DMS 273 treated with DMSO at 0.1 percent for 48 hours (cell line): ENCODE measurements around the gene CBLB.
"Not testable (repeated sequence)": the region's sequence is repeated elsewhere in the genome, so short reads cannot be mapped to it uniquely, and the experiment has no call there.

Experiments
- DNase-seq: peaks from one replicate; lab custom pipeline; 2025; lab: John Stamatoyannopoulos, UW

CBLB gene

DNA sequence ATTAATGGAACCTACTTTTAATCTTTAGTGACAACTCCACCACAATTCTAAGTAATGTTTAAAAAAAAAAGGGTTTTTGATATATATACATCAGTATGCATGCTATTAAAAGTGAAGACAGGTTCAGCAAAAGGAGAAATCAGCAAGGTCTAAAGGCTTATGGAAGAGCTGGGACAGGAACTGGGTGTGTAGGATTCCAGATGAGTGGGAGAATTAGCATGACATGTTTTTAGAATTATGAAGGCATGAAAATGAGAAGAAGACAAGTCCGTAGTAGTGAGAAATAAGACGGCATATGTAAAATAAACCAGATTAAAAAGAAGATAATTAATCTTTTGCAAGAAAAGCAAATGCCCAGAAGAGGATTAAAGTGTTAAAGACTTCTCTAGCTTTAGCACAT is 52.0 kb downstream of the CBLB start:
- DNase-seq = no peak

DNA sequence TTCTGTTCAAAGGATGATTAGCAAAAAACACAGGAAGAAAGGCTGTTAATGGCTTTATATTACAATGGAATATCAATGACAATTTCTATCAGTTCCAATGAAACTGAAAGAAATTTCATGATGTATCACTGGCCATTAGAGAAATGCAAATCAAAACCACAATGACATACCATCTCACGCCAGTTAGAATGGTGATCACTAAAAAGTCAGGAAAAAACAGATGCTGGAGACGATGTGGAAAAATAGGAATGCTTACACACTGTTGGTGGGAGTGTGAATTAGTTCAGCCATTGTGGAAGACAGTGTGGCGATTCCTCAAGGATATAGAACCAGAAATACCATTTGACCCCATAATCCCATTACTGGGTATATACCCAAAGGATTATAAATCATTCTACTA is 53.5 kb downstream of the CBLB start:
- DNase-seq = not testable (repeated sequence)

DNA sequence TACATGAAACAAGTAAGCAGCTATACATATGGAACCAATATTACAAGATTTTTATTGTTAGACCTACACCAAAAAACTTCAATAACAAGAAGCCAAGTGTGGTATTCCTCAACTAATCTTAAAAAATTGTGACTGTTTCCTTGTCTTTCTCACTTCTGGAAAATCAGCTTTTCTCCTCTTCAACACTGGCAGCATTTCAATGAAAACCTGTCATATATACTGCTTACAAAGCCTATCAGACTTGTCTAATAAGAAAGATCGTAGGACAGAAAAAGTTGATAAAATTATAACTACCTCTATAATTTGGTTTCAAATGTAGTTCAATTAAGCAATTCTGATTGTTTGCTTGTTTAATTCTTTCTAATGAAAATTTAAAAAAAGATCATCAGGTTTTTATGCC is 55.1 kb downstream of the CBLB start:
- DNase-seq = no peak

DNA sequence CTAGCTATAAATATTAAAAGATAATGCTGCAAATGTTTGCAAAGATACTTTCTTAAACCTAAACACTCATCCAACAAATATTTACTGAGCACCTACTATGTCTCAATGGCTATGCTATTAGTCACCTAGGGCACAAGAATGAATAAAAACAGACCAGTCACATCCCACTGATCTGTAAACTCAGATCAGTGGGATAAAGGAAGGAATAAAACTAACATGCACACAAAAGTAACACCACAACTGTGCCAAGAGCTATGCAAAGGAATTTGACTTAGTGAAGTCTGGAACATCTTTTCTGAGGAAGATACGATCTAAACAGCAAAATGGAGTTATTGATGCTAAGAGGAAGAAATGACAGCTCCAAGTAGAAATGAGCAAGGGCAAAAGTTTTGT is 56.6 kb downstream of the CBLB start:
- DNase-seq = no peak

DNA sequence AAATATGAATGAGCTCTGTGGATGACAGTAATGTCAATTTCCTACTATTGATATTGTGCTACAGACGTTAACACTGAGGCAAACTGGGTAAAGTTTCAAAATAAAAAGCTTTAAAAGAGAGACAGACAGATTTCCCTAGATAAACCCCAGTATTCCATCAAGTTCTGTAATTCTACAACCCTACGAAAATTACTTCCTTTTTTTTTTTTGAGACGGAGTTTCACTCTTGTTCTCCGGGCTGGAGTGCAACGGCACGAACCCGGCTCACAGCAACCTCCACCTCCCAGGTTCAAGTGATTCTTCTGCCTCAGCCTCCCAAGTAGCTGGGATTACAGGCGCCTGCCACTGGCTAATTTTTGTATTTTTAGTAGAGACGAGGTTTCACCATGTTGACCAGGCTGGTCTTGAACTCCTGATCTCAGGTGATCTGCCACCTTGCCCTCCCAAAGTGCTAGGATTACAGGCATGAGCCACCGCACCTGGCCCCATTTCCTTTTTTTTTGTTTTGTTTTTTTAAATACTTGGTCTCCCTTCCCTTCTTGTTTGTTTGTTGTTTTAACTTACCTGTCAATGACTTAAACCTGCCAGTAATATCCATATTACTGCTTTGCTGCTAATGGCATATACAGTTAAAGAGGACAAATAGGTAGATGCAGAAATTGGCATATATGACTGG is 57.2 kb downstream of the CBLB start:
- no peak for DNase-seq

DNA sequence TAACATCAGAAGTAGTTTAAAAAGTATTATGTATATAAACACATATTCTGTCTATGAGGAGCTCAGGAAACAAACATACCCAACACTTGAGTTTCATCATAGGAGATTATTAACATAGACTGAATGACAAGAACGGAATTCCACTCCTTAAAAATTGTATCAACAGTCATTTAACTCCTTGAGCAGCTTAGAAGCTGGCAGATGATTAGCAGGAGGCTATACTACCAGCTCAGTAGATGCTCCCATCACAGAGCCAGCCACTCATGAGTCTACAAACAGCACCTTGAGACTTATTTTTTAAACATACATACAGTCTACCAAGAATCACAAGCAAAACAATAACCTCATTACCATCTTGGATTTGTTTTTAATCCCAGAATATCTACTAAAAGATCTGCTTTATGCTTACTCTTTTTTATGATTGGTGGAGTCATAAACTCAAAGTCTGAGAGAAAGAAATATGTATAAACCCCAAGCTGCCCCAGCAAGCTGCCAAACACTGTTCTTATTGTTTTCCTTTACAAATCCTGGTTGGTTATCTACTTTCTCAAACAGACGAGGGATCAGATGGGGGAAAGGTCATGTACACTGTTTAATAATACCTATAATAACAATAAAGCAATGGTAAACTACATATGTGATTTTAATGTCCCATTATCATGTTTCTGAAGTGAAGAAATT is 59.5 kb downstream of the CBLB start:
- no peak for DNase-seq

DNA sequence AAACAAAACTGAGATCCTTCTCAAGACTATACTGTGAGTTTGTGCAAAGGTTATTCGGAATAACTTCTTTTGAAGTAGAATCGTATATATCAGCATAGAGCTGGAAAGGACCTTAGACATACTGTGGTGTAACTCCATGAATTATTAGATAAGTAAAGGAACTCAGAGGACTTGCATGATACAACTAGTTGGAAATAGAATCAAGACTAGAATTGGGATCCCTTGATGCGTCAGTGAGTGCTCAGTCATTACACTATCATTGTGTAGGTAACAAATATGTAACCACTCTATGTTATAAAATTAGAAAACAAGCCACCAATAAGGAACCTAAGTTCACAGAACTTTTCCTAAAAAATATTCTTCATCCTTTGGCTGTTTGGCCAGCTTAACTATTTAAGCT is 61.1 kb downstream of the CBLB start:
- DNase-seq = no peak

DNA sequence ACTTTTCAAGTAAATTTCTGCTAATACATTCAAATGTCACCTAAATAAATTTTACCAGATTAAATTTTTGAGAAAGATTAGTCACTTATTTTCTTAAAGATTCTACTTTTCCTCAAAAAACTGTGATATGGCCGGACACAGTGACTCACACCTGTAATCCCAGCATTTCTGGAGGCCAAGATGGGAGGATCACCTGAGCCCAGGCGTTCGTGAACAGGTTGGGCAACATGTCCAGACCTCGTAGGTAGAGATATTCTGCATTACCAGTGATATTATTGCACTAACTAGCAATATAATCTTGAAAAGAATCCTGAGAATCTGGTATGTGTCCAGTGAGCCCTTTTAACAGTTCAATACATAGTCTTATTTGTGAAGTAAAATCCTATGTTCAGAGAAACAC is 61.7 kb downstream of the CBLB start:
- no peak for DNase-seq

DNA sequence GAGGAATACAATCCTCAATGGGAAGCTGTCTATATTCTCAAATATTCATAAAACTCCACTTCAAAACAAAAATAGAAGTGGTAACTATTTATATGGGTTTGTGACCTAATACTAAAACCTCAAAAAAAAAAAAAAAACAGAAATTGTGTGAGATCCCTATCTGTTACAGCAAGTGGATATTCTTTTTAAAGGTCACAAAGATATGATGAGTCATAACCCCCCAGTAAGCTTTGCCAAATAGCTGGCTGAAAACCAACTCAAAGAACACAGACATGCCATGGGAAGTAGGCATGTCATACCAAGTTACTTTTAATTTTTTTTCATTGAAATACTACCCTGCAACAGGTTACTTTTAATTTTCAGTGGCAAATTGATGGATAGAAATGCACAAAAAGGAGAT is 62.5 kb downstream of the CBLB start:
- DNase-seq = no peak

DNA sequence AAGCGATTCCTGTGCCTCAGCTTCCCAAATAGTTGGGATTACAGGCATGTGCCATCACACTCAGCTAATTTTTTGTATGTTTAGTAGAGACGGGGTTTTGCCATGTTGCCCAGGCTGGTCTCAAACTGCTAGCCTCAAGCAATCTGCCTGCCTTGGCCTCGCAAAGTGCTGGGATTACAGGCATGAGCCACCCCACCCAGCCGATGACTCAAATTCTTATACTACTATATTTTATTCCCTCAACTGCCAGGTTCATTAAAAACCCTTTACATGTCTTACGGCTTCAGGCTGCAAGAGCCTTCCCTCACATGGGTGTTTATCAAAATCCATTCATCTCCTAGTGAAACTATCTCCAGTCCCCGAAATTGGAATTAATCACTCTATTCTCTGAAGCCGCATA is 63.4 kb downstream of the CBLB start:
- DNase-seq = no peak

DNA sequence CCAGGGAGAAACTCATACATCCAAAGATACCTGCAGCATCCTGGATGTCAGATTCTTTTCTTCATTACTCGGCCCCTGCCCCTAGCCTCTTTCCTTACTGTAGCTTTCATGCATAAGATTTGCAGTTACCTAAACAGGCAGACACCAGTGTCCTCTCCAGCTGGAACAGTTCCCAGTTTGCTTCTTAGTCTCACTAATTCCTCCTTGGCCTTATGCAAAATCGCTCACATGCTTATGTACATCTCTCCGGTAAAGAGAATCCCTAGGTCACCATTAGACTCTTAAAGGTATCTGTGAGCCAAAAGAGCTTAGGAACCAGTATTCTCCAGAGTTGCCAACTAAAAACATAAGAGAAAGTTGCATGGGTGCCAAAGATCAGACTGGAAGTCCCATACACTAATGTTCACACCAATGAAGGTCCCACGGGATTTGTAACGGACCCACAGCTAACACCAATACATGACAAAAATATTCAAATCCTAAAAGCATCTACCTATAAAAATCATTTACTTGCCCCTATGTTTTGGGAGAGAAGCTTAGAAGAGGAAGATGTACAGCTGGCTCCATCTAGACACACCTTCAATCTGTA is 66.6 kb downstream of the CBLB start:
- no peak for DNase-seq

DNA sequence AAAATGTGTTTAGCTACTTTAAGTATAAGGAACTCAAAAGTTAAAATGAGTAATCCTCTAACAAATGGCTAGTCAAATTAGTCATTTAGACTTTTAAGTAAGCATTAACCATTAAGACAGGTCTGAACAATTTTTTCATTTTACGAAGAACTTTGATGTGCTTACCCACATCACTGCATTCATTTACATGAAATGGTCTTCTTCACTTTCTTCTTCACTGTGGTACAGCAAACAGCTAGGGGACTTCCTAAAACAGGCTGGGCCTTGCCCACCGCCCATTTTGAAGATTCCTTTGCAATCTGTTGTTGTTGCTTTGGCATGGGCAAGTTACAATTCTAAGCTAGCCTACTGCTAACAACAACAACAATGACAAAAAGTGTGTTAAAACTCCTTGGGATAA is 67.4 kb downstream of the CBLB start:
- no peak for DNase-seq

DNA sequence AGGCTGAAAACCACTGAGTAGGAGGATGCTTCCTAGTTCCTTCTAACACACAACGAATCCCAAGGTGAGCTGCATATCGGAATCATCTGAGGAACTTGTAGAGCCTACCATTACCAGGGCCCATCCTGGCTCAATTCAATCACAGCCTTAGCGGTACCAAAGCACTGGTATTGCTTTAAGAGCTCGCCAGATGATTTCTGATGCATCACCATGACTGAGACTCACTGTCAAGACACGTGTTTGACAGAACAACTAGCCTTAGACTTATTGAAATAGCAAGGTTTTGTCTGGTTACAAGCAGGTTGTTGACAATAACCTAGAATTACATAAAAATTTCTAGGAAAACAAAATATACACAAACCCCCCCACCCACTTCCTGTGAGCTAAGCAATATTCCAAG is 68.5 kb downstream of the CBLB start:
- DNase-seq = no peak

DNA sequence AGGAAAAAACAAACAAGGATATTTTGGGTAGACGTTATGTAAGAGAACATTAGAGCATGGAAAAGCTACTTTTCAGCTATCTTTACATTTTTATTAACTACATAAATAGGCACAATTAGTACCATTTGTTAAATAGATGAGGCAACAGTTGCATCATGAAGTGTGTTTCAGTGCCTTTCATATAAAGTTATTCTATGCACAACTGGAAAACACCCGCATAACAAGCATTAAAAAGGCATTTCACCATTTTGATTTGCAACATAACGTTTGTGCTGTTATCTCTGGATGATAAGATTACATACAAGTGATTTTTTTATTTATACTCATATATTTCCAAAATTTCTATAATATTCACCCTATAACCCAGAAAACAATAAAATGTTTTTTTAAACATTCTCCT is 69.5 kb downstream of the CBLB start:
- DNase-seq = no peak

DNA sequence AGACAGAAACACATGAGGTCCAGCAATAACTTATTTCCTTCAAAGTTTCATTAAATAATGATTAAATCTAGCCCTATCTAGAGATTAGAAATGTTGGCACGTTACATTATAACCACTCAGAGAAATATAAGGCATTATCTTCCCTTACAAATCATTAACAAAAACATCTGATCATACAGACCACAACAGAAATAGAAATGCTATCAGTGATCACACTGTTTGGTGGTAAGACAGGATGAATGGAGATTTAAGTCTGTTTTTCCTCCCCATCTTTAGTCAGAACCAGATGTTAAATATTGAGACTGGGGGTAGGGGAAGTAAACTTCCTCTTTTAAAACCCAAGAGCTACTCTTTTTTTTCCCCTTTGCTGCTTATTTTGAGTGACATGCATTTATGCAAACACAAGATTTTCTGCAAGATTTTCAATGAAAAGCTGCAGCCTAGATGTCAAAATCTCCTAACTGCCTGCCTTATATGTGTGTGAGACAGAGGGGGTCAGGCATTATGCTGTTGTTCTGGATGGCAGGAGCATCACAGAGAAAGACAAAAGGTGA is 70.4 kb downstream of the CBLB start:
- no peak for DNase-seq

DNA sequence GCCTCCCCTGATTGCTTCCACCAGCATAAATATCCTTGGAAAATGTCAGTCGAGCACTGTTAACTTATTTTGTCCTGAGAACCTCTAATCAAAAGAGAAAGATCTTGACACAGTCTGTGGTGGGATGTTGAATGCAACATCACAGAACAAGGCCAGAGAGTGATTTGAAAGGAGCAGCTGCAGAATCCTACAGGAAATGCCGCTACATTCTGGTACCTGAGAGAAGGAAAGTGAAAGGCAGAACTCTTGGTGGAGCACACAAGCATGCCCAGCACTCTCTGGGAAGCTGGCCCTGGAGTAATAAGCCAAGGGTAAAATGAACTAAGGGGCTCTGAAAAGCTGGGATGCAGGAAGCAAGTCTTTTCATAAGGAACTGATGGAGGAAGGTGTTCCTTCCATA is 75.8 kb downstream of the CBLB start:
- DNase-seq = no peak

DNA sequence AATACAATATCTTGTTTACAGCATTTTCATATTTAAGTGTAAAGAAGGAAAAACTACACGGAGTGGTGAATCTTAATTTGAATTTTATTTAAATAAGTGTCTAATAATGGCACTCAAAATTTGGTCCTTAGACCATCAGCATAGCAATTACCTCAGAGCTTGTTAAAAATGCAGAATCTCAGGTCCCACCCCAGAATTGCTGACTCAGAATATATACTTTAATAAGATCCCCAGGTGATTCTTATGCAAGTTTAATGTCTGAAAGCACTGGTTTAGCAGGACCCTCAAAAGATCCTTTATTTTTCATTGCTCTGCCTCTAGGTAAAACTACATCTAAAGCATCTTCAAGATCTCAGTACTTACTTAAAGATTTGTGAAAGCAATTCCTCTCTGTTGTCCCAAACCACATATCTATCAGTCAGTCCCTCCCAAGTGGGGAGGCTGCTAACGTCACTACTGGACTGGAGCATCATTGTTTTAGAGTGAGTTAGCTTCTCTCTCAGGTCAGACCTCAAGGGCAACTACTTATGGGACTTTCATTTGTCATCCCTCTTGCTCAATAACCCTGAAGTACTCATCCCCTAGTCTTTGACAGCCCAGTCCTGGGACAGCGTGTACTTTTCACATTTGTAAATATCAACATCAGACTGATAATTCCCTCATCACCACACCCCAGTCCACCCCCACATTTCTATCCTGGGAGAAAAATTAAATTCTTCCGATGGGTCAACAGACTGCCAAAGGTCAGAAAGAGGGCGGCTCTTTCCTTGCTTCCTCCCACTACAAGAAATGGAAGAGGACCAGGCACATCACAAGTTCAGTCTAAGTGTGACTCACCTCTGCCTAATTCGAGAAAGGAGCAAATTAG is 76.7 kb downstream of the CBLB start:
- DNase-seq = no peak

DNA sequence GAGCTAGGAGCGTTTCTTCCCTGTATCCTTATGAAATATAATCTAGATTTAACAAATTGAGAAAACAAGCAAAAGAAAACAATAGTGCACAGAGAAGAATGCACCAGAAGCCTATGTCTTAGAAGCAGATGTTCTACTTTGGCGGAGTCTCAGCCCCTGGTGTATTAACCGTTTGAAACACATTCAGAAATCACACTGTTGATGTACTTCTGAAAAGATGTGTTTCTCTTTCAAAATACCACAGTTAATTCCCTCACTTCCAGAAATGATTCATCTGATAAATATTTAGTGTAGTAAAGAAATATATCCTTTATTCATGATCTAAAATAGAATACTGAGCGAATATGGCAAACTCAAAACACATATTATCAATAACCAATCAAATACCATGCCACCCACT is 77.7 kb downstream of the CBLB start:
- DNase-seq = no peak

DNA sequence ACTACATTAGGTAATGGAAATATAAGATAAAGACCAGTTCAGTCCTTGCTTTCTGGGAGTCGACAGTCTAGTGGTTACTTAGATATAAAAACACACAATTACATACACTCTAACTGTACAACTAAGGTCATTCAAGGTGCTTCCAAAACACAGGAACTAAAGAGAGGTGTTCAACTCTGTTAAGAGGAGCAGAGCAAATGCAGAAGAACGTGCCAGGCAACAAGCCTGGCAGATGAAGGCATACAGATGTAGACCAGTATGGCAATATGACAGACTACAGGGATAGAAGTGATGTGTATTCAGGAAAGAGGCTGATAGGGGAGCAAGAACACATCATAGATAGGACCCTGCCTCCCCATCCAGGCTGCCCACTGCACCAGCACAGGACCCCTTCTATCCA is 78.3 kb downstream of the CBLB start:
- no peak for DNase-seq

DNA sequence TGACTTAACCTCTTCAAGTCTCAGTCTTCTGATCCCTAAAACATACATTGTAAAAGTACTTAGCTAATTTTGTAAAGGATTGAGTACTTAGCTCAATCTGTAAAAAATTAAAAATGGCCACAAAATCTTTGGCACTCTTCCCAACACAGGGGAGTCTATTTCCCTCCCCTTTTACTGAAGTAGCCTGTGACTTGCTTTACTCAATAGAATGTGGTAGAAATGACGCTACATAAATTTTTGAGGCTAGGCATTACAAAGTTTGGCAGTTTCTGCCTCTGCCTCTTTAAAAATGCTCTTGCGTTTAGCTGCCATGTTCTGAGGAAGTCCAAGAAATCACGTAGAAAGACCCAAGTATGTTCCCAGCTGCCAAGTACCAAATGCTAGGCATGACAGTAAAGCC is 80.2 kb downstream of the CBLB start:
- no peak for DNase-seq

DNA sequence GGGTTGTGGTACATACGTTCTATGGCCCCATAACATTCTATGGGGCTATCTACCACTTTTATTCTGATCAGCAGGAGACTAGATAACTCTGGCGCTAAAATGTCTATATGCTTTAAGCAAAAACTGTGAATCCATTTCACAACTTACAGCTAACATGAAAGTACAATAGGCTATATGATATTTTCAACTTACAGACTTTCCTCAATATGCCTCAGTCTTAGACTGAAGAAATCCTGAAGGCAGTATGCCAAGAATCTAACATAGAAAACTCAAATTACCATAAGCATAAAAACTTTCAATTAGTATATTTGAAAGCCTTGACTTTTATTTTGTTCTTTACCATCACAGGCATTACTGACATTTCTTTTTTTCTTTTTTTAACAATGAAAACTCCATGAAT is 81.4 kb downstream of the CBLB start:
- DNase-seq = no peak

DNA sequence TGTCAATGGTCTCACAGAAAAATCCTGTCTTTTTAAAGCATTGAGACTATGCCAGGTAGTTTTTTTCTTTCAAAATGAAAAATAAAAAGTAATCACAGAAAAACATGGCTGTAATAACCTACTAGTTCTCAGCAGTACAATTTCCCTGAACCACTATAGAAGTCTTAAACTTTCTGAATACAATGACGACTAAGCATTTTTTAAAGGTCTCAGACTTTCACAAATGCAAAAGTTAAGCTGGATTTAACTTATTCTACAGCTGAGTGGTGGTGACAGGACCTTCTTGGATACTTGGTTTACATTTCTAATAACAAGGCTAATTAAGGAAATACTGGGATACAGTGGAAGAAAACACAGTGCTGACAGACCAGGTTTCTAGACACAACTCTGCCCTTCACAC is 81.8 kb downstream of the CBLB start:
- no peak for DNase-seq

DNA sequence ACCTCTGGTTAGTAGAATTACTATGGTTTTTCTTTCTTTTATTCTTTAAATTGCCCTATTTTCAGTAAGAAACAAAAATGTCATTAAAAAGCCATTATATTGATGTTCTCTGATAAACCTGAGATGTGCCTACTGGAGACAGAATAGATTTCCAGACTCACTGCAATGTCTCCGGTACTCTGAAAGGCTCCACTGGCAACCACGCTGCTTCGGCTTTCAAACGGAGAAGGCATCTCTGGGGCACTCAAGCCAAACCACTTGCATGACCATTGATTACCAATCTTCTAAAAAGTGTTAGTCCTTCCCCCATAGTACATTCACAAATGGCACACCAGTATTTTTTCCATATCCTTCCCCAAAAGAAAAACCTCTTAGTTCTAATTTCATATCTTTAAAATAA is 82.6 kb downstream of the CBLB start:
- DNase-seq = no peak
